IPS DF 19.7 (cell line): Measurements from ENCODE around the gene ZNF597.

Experiments used
- DNase-seq: peaks from one replicate; pipeline ENCODE4 v3.0.0-alpha.2; 2013; ENCODE audit warnings: low read depth, low spot score

ZNF597 gene

GRCh38 chr16:3454631-3455147, 11.4 kb upstream of the ZNF597 start:
- DNase-seq, result no peak

GRCh38 chr16:3454093-3454492, 10.8 kb upstream of the ZNF597 start:
- DNase-seq, result no peak

- no peak for DNase-seq
Measured at GRCh38 chr16:3444032-3444388, 706 bp upstream of the ZNF597 start.

- no peak for DNase-seq
Measured at GRCh38 chr16:3439637-3440036, 3.7 kb downstream of the ZNF597 start.

- no peak for DNase-seq
Measured at GRCh38 chr16:3434373-3434772, 8.9 kb downstream of the ZNF597 start.

- DNase-seq, result no peak
Measured at GRCh38 chr16:3431779-3432219, 11.5 kb downstream of the ZNF597 start.

GRCh38 chr16:3413730-3414379, 29.4 kb downstream of the ZNF597 start:
- DNase-seq, result no peak

- no peak for DNase-seq
Measured at GRCh38 chr16:3408561-3409197, 34.6 kb downstream of the ZNF597 start.

- no peak for DNase-seq
Measured at GRCh38 chr16:3401719-3402397, 41.4 kb downstream of the ZNF597 start.

GRCh38 chr16:3400779-3401688, 42.3 kb downstream of the ZNF597 start, which contains the start of the genes ZNF174 and ZSCAN32:
Gene ZNF174, plus strand, starts transcription at chr16:3401215. Its CDS starts 790 bp downstream, at chr16:3402005.
Gene ZSCAN32, minus strand, starts transcription at chr16:3401004. Its CDS starts 3,447 bp downstream, at chr16:3397557.
- peak; percentile 95 for DNase-seq

GRCh38 chr16:3400446-3400778, 42.9 kb downstream of the ZNF597 start:
- no peak for DNase-seq

- DNase-seq, result no peak
Measured at GRCh38 chr16:3389663-3390338, 53.5 kb downstream of the ZNF597 start.

GRCh38 chr16:3388325-3388724, 55.0 kb downstream of the ZNF597 start:
- no peak for DNase-seq

- no peak for DNase-seq
Measured at GRCh38 chr16:3383045-3383448, 60.3 kb downstream of the ZNF597 start.
